Gastroesophageal sphincter (tissue), 3 donors: ENCODE results near the gene HCAR3.

Experiments
- CTCF ChIP-seq, 4 experiments: fragments of 200-600 bp in 2 of 4; fragments of 450-650 bp in 2 of 4; sonication (generic) in 1 of 4; IDR thresholded peaks; one replicate each; pipeline ENCODE4 v1.5.1; 2017 to 2019; ENCODE audit warnings: antibody characterized with exemption in 4 of 4, mild to moderate bottlenecking in 2 of 4, moderate library complexity in 2 of 4
- POLR2AphosphoS5 ChIP-seq: sonication (generic); formaldehyde crosslinking; IDR thresholded peaks from one replicate; pipeline ENCODE4 v1.6.1; 2017; ENCODE audit warnings: antibody characterized with exemption

GRCh38 chr12:122722387-122722786, 5.8 kb upstream of the HCAR3 start:
- TF ChIP-seq CTCF (IDR thresholded peaks at IDR 0.05) (no peak), POLR2AphosphoS5 (no peak)
